Measurements from ENCODE around the gene INSM2. TPM values are rescaled to one million over a fixed set of nuclear protein-coding genes. Genes with fewer than 3 reads are reported as not detected.

The INSM2 gene
- total and polyA plus RNA-seq, 2 donors (not counting 1 experiment from before 2014, with no cell fraction given) = not detected

GRCh38 chr14:35539969-35540368 lies 6.0 kb downstream of the INSM2 start:
- no CpG with 5 or more reads among the region's 2 CpGs for WGBS (ENCODE audit: insufficient coverage)
- intact Hi-C loops (cut with micrococcal nuclease) = loop anchor here (10.0 kb wide), 3 partner anchors 245 to 495 kb away; partner anchors contain the start of genes FAM177A1, PSMA6 and RALGAPA1

GRCh38 chr14:35543006-35543405 lies 9.0 kb downstream of the INSM2 start:
- H3K36me3 ChIP-seq (replicated peaks in 1 of 2; ENCODE audit: control extremely low read depth in 1 of 2, control insufficient read depth in 1 of 2, extremely low read depth in 1 of 2, insufficient read depth in 2 of 2, low read length in 1 of 2) = no peaks in the 10 kb centered on the region
- no peak overlapping the region for H2AFZ ChIP-seq (ENCODE audit: insufficient read depth, low read depth, low read length, poor library complexity, severe bottlenecking)
- Mint-ChIP-seq H3K27me3 (no peaks in the 10 kb centered on the region), H3K27ac (no peak overlapping the region), H3K4me1 (peaks cover 8% of the 10 kb centered on the region), H3K9me3 (ENCODE audit: insufficient read depth) (no peaks in the 10 kb centered on the region), H3K4me3 (no peak overlapping the region)
- DNase-seq (no peak), ATAC-seq (ENCODE audit: low read depth) (no peak)
- ChIA-PET POLR2A (no interaction called here), CTCF (no interaction called here)
- TF ChIP-seq EZH2 (IDR thresholded peaks at IDR 0.05; ENCODE audit: borderline replicate concordance, insufficient read depth, low read depth, low read length, poor library complexity, severe bottlenecking) = no peak
- no peak for TF ChIP-seq CTCF (IDR thresholded peaks at IDR 0.05)
- no peak overlapping the region for H3K27ac ChIP-seq (ENCODE audit: low read length in 2 of 2)
- H3K79me2 ChIP-seq (ENCODE audit: control insufficient read depth, insufficient read depth, low read length) = no peaks in the 10 kb centered on the region
- H3K4me1 ChIP-seq (ENCODE audit: control insufficient read depth in 2 of 2, insufficient read depth in 2 of 2, low read length in 2 of 2) = no peaks in the 10 kb centered on the region
- no peak overlapping the region for H3K4me2 ChIP-seq (replicated peaks; ENCODE audit: low read depth, low read length, poor library complexity, severe bottlenecking)
- 100% methylated on average over 3 of the region's 5 CpGs for WGBS (ENCODE audit: insufficient coverage)
- H3K9me3 ChIP-seq (ENCODE audit: control extremely low read depth in 1 of 3, control insufficient read depth in 2 of 3, insufficient read depth in 1 of 3, low read length in 2 of 3) = no peaks in the 10 kb centered on the region
- H3K9ac ChIP-seq (ENCODE audit: low read length) = no peak overlapping the region
- no peaks in the 10 kb centered on the region for H4K20me1 ChIP-seq (ENCODE audit: control insufficient read depth, insufficient read depth, low read length, poor library complexity, severe bottlenecking)
- H3K27me3 ChIP-seq (replicated peaks in 1 of 4; ENCODE audit: control extremely low read depth in 1 of 4, control insufficient read depth in 3 of 4, insufficient read depth in 4 of 4, low read length in 3 of 4) = no peaks in the 10 kb centered on the region
- intact Hi-C loops (cut with micrococcal nuclease) = no loop called here
- H3K4me3 ChIP-seq (ENCODE audit: control extremely low read depth in 1 of 5, extremely low read depth in 1 of 5, insufficient read depth in 1 of 5, low read depth in 2 of 5, low read length in 4 of 5) = no peak overlapping the region

More at GRCh38 chr14:35539969-35540368, 6.0 kb downstream of the INSM2 start:
- no peak overlapping the region for H3K4me2 ChIP-seq (replicated peaks; ENCODE audit: low read depth, low read length, poor library complexity, severe bottlenecking)
- Mint-ChIP-seq H3K4me1 (peaks cover 17% of the 10 kb centered on the region), H3K4me3 (no peak overlapping the region), H3K9me3 (ENCODE audit: insufficient read depth) (no peaks in the 10 kb centered on the region), H3K27ac (no peak overlapping the region), H3K27me3 (peaks cover 22% of the 10 kb centered on the region)
- H4K20me1 ChIP-seq (ENCODE audit: control insufficient read depth, insufficient read depth, low read length, poor library complexity, severe bottlenecking) = no peaks in the 10 kb centered on the region
- H3K79me2 ChIP-seq (ENCODE audit: control insufficient read depth, insufficient read depth, low read length) = no peaks in the 10 kb centered on the region
- DNase-seq (no peak), ATAC-seq (ENCODE audit: low read depth) (no peak)
- POLR2A ChIA-PET = no interaction called here
- peaks cover 0 to 9% (median 0%) of the 10 kb centered on the region in 3 donors for H3K9me3 ChIP-seq (ENCODE audit: control extremely low read depth in 1 of 3, control insufficient read depth in 2 of 3, insufficient read depth in 1 of 3, low read length in 2 of 3)
- CTCF ChIA-PET = no interaction called here
- no peak overlapping the region for H3K9ac ChIP-seq (ENCODE audit: low read length)
- TF ChIP-seq EZH2 (IDR thresholded peaks at IDR 0.05; ENCODE audit: borderline replicate concordance, insufficient read depth, low read depth, low read length, poor library complexity, severe bottlenecking) (no peak), CTCF (IDR thresholded peaks at IDR 0.05) (no peak)
- no peak overlapping the region for H3K27ac ChIP-seq (ENCODE audit: low read length in 2 of 2)
- H3K4me3 ChIP-seq (ENCODE audit: control extremely low read depth in 1 of 5, extremely low read depth in 1 of 5, insufficient read depth in 1 of 5, low read depth in 2 of 5, low read length in 4 of 5) = no peak overlapping the region
- H3K4me1 ChIP-seq (ENCODE audit: control insufficient read depth in 2 of 2, insufficient read depth in 2 of 2, low read length in 2 of 2) = peaks cover 9 to 10% of the 10 kb centered on the region in 2 donors
- H3K36me3 ChIP-seq (replicated peaks in 1 of 2; ENCODE audit: control extremely low read depth in 1 of 2, control insufficient read depth in 1 of 2, extremely low read depth in 1 of 2, insufficient read depth in 2 of 2, low read length in 1 of 2) = no peaks in the 10 kb centered on the region
- H2AFZ ChIP-seq (ENCODE audit: insufficient read depth, low read depth, low read length, poor library complexity, severe bottlenecking) = no peak overlapping the region
- peaks cover 0 to 11% (median 10%) of the 10 kb centered on the region in 4 experiments for H3K27me3 ChIP-seq (replicated peaks in 1 of 4; ENCODE audit: control extremely low read depth in 1 of 4, control insufficient read depth in 3 of 4, insufficient read depth in 4 of 4, low read length in 3 of 4)
